Uterus (tissue), 4 donors: ENCODE measurements around the gene DIDO1. TPM values are rescaled to one million over a fixed set of nuclear protein-coding genes. Genes with fewer than 3 reads are reported as not detected.

Experiments used
- DNase-seq, 2 donors: peaks; one replicate each; pipeline ENCODE4 v3.0.0-alpha.2; 2019 to 2020
- H3K27ac ChIP-seq, 2 donors: fragments of 200-600 bp; sonication (generic); 1 replicate in 1 of 2; 2 replicates in 1 of 2; pipeline ENCODE4 v1.5.1; 2016 to 2018
- H3K27me3 ChIP-seq, 2 donors: fragments of 200-600 bp; sonication (generic); one replicate each; pipeline ENCODE4 v1.5.1; 2018 to 2019; ENCODE audit warnings: control low read depth in 1 of 2
- H3K36me3 ChIP-seq, 2 donors: fragments of 200-600 bp; sonication (generic); one replicate each; pipeline ENCODE4 v1.5.1; 2019; ENCODE audit warnings: control low read depth in 1 of 2
- H3K4me1 ChIP-seq, 2 donors: fragments of 200-600 bp; sonication (generic); one replicate each; pipeline ENCODE4 v1.5.1; 2018 to 2019; ENCODE audit warnings: control low read depth in 1 of 2
- H3K4me3 ChIP-seq, 2 donors: fragments of 200-600 bp; sonication (generic); 1 replicate in 1 of 2; 2 replicates in 1 of 2; pipeline ENCODE4 v1.5.1; 2018 to 2019; ENCODE audit warnings: mild to moderate bottlenecking in 1 of 2
- H3K9me3 ChIP-seq, 2 donors: fragments of 200-600 bp; sonication (generic); one replicate each; pipeline ENCODE4 v1.5.1; 2019; ENCODE audit warnings: control low read depth in 1 of 2
- CTCF ChIP-seq, 4 experiments: fragments of 200-600 bp in 2 of 4; fragments of 450-650 bp in 2 of 4; sonication (generic) in 2 of 4; IDR thresholded peaks; one replicate each; pipeline ENCODE4 v1.5.1; 2016 to 2019; ENCODE audit warnings: antibody characterized with exemption in 4 of 4, mild to moderate bottlenecking in 2 of 4, moderate library complexity in 1 of 4
- POLR2A ChIP-seq, 2 donors: fragments of 450-650 bp; IDR thresholded peaks; one replicate each; pipeline ENCODE4 v1.6.1; 2016; ENCODE audit warnings: antibody characterized with exemption in 2 of 2, mild to moderate bottlenecking in 1 of 2, moderate library complexity in 1 of 2
- intact Hi-C: fragments of 100-400 bp; cut with DNase I; formaldehyde crosslinking; loops from one replicate; pipeline ENCODE4 v1.15.1; 2023; ENCODE audit warnings: low total_unique reads
- total RNA-seq, 4 donors: library from RNA; depleted of rRNA in 3 of 4; stranded (reverse); fragments of >200 nt in 3 of 4; gene quantifications; one replicate each; pipeline versions ENCODE4 v1.1.0 to v1.2.4, GENCODE V29; 2014 to 2023
- donor health status: DM: yes; HTN: yes; CAD: no.

The DIDO1 gene
- total RNA-seq, 4 donors from 2014 or later, result 20.9 to 92.8 (median 78.8) TPM

GRCh38 chr20:62890444-62890843 is 35.9 kb downstream of the DIDO1 start:
- Histone ChIP-seq H3K27ac (no peak overlapping the region), H3K36me3 (no peaks in the 10 kb centered on the region), H3K4me1 (no peaks in the 10 kb centered on the region), H3K4me3 (no peak overlapping the region), H3K9me3 (no peaks in the 10 kb centered on the region), H3K27me3 (no peaks in the 10 kb centered on the region)
- DNase-seq, result no peak
- intact Hi-C loops, result no loop called here
- TF ChIP-seq POLR2A (IDR thresholded peaks at IDR 0.05) (no peak), CTCF (IDR thresholded peaks at IDR 0.05) (no peak)

- H3K27ac ChIP-seq, result no peak overlapping the region
- H3K36me3 ChIP-seq, result no peaks in the 10 kb centered on the region
- no peak for DNase-seq
- intact Hi-C loops, result no loop called here
- H3K9me3 ChIP-seq, result no peaks in the 10 kb centered on the region
- no peaks in the 10 kb centered on the region for H3K27me3 ChIP-seq
- no peak overlapping the region for H3K4me3 ChIP-seq
- H3K4me1 ChIP-seq, result no peaks in the 10 kb centered on the region
- no peak for TF ChIP-seq POLR2A (IDR thresholded peaks at IDR 0.05)
- no peak for TF ChIP-seq CTCF (IDR thresholded peaks at IDR 0.05)
Observed at GRCh38 chr20:62889871-62890270, 36.4 kb downstream of the DIDO1 start.

GRCh38 chr20:62889411-62889810 is 36.9 kb downstream of the DIDO1 start:
- TF ChIP-seq CTCF (IDR thresholded peaks at IDR 0.05) (no peak), POLR2A (IDR thresholded peaks at IDR 0.05) (no peak)
- Histone ChIP-seq H3K27me3 (no peaks in the 10 kb centered on the region), H3K9me3 (no peaks in the 10 kb centered on the region), H3K27ac (no peak overlapping the region), H3K4me3 (no peak overlapping the region), H3K36me3 (no peaks in the 10 kb centered on the region), H3K4me1 (no peaks in the 10 kb centered on the region)
- no peak for DNase-seq
- intact Hi-C loops, result no loop called here

- H3K36me3 ChIP-seq, result no peaks in the 10 kb centered on the region
- no peaks in the 10 kb centered on the region for H3K4me1 ChIP-seq
- no peak for TF ChIP-seq POLR2A (IDR thresholded peaks at IDR 0.05)
- TF ChIP-seq CTCF (IDR thresholded peaks at IDR 0.05), result no peak
- no peaks in the 10 kb centered on the region for H3K27me3 ChIP-seq
- DNase-seq, result no peak
- intact Hi-C loops, result no loop called here
- no peak overlapping the region for H3K4me3 ChIP-seq
- H3K9me3 ChIP-seq, result no peaks in the 10 kb centered on the region
- no peak overlapping the region for H3K27ac ChIP-seq
Observed at GRCh38 chr20:62888910-62889309, 37.4 kb downstream of the DIDO1 start.

GRCh38 chr20:62888406-62888805 is 37.9 kb downstream of the DIDO1 start:
- no peak overlapping the region for H3K4me3 ChIP-seq
- TF ChIP-seq POLR2A (IDR thresholded peaks at IDR 0.05), result no peak
- TF ChIP-seq CTCF (IDR thresholded peaks at IDR 0.05), result no peak
- DNase-seq, result no peak
- no peak overlapping the region for H3K27ac ChIP-seq
- H3K9me3 ChIP-seq, result no peaks in the 10 kb centered on the region
- no peaks in the 10 kb centered on the region for H3K27me3 ChIP-seq
- intact Hi-C loops, result no loop called here
- no peaks in the 10 kb centered on the region for H3K4me1 ChIP-seq
- H3K36me3 ChIP-seq, result no peaks in the 10 kb centered on the region
